GM19238 (cell line): ENCODE measurements around the gene RPS24.
A peak's percentile ranks its signal among the peaks of the same experiment; 100 is the strongest.
"Not testable (repeated sequence)": the region's sequence is repeated elsewhere in the genome, so short reads cannot be mapped to it uniquely, and the experiment has no call there.

Experiments used
- DNase-seq: peaks from one replicate; pipeline ENCODE4 v3.0.0; 2011; ENCODE audit warnings: low spot score; ENCODE audit not compliant: insufficient read length

Gene RPS24

DNA sequence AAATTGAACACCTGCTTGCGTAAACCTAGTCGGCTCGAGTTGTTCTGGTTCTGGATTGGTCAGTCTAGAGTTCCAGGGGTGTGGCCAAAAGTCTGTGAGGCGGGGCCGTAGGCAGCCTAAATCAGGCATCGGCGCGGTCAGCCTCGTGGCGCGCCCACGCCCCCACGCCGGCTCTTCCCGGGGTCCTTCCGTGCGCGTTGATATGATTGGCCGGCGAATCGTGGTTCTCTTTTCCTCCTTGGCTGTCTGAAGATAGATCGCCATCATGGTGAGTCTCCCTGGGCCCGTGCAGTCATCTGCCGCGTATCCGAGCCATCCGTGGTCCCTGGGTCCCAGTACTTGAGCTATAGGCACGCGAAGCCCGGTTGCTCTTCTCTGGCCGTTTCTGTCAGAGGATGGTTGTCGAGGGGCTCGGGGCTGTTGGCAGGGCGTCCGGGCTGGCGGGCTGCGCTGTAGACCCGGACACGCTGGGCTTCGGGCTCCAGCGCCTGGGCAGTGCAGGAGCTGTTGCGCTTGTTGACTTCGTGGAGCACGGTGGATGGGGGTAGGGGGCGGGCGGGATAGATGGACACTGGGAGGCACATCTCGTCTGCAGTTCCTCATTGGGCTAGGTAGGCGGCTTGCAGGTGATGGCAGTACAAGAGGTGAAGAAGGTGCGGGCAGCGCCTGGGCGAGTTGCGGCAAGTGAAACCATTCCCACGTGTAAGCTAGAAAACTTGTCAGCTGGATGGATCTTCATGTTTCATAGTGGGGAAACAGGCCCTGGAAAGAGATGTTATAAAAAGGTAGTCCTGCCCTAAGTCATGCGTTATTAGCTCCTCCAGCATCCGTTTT lies at the start of gene RPS24:
RPS24 (plus strand) TSS at position 227 of the 834 bp plus-strand sequence; CDS start at position 266, 39 bp downstream.
- DNase-seq = peak; percentile 75

DNA sequence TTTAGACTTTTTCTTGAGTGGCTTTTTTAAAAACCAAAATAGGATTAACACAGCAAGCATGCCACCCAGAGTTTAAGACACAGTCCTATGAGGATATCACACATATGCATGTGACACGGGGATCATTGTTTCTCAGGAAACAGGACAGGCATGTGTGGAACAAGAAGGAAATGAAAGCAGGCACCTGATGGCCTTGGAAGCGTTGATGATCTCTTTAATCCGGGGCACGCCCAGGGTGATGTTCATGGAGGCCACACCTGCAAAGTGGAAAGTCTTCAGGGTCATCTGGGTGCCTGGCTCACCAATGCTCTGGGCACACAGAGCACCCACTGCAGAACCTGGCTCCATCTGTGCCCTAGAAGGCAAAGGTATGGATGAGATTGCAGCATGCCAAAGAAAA lies 48.7 kb upstream of the RPS24 start:
- DNase-seq = no peak

DNA sequence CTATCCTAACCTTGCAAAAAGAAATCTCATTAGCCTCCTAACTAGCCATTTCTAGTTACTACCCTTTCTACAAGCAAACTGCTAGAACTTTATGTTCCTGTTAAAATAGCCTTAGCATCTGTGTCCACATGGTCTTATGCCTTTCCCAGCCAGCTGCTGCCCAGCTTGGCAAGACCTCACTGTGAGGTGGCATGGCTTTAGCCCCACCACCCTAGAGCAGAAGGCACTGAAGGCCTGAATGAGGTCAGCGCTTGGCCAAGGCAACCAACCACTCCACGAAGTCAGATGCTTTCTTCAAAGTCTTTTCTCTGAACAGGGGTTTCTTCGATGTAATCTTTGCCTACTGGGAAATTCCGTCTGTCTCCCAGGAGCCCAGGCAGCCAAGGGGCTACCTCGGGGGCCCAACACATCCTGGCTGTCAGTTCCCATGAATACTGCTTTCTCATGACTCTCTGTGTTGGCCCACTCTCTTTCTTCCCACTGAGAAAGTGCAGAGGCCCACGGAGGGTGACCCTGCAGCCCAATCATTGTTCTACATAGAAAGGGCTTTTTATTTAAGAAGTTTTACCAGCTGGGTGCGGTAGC lies 45.9 kb upstream of the RPS24 start:
- no peak for DNase-seq

DNA sequence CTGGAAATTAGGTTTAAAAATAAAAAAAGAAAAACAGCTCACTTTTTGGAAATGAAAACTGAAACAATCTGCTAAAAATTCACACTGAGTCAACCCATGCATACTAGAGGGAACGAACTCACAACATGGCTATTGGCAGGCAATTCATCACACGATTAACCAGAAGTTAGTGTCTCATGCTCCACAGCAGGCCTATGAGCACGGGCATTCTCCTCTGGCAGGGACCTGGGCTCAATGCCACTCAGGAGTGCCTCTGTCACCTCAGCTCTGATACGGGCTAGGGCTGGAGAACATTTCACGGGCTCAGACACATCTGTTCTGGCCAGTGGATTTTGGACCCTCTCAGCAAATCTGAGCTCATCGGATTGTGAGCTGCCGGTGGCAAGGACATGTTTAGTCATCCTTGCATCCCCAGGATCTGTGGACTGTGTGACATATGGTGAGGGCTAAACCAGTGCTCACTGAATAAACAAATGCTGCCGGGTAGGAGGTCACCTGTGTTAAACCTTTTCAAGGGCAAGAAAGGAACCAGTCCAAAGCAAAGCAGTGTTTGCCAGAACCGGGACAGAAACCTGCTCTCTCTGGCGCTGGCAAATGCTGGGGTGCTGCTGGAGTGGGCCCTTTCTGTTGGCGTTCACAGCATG lies 44.5 kb upstream of the RPS24 start:
- no peak for DNase-seq

DNA sequence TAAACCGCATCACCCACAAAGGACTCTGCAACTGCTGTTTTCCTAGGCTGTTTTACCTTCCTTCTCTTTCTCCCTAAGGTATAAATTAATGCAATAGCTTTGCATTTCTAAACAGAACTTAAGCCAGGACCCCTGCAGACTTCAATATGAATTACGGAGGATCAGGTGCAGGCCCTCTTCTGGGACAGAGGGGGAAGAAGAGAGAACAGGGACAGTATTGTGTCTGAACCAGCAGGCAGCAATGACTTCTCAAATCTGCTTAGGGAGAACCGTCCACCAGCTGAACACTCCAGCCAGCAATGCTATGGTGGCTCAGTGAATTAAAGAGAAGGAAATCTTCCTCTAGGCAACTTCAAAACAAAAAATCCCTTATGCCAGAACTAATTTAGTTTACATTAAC lies 40.0 kb upstream of the RPS24 start:
- DNase-seq = no peak

DNA sequence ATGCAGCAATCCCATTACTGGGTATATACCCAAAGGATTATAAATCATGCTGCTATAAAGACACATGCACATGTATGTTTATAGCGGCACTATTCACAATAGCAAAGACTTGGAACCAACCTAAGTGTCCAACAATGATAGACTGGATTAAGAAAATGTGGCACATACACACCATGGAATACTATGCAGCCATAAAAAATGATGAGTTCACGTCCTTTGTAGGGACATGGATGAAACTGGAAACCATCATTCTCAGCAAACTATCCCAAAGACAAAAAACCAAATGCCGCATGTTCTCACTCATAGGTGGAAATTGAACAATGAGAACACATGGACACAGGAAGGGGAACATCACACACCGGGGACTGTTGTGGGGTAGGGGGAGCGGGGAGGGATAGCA lies 34.9 kb upstream of the RPS24 start:
- DNase-seq = not testable (repeated sequence)

DNA sequence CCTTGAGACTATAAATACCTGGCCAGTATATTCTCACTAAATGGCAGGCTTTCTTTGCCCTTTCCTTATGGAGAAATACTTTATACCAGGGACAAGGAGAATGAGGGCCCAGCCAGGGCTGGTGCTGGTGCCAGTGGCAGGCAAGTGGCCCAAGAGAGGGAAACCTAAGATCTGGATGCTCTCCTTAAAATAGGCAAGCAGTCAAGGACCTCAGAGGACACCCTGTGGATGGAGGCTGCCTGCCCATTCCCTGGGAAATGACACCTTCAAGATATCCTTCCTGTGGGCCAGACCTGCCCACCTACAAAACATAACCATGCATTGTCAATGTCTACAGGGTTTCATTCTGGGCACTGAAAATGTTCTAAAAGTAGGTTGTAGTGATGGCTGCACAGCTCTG lies 33.5 kb upstream of the RPS24 start:
- DNase-seq = no peak

DNA sequence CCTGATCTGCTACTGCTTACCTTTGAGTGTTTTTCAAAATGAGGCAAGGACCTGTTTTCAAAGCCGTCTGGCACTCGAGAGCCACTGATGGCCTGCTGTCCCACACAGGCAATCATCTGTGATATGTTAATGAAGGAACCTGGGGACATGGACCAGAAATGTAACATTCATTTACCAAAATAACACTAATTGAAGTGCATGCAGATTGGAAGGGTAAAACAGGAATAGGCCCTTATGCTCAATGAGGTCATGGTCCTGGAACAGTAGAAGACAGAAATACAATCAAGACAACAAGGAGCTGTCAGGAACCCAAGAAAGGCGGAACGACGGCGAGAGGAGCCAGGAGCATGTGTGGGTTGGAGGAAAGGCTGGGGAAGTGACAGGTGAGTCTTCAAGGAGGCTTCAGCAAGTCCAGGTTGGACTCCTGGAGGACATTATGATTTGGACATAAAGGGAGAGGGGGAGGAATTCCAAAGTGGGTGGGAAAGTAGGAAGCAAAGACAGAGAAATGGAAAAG lies 32.6 kb upstream of the RPS24 start:
- DNase-seq = no peak

DNA sequence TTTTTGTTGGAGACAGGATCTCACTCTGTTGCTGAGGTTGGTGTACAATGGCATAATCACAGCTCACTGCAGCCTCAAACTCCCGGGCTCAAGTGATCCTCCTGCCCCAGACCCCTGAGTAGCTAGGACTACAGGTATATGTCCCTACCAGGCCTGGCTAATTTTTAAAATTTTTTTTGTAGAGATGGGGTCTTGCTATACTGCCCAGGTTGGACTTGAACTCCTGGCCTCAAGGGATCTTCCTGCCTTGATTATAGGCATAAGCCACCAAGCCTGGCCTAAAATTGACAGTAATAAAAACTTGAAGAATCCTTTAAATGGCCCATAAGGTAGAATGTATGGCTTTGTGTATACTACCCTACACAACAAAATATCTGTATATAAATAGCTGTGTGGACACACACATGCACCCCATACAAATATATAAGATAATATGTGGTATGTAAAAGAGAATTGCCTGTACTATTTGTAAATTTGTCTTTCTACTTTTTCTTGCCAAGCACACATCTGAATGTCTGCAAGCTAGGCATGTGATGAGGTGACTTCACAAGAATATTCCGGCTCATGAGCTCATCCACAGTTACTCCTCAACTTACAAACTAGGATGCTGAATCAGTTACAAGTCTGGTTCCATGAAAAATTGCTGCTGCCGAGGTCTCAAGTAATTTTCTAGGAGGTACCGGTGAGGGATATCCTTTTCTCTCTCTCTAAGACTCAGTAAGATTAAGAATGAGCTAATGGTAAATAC lies 30.9 kb upstream of the RPS24 start:
- DNase-seq = no peak

DNA sequence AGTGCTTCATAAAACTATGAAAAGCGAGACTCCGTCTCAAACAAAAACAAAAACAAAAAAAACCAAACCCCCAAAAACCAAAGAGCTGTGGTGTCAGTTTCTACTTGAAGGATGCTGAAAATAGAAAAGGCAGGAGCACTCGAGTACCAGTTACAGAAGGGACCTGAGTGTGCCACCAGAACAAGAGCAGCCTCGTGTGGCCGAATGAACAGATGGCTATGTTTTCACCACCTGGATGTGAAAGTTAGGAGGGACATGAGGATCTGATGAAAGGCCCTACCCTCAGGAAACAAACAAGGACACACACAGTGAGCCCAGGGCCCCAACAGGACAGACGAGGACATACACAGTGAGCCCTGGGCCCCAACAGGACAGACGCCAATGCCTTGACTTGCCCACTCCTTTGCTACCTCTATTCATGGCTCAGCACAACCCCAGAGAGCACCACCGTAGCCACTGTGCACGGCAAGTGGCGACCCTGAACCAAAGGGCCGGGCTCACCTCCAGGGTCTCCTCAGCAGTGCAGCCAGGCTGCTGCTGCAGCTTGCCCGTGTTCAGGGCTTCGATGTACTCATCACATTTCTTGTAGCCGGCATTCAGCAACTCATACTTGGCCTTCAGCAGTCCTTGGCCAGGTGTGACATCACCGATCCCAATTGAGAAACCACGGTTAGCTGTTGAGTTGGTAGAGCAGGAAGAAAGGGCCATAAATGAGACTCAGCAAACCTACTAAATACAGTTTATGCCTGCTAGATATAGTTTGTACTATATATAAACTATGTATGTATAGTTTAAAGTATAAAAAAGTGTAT lies 29.2 kb upstream of the RPS24 start:
- DNase-seq = no peak

DNA sequence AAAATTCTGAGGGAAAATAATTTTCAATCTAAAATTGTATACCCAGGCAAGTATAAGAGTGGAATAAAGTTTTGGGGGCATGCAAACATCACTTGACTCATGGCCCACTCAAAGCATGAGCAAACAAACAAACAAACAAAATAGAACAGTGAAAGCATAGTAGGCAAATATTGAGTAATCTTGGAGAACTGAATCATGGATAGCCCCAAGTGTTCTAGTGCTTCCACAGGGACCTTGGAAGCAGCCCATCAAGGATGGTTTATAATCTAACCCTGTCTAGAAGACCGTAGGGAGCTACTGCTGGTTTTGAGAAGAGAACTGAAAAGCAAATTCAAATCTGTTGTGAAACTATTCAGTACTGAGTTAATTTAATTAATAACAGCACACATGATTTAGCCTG lies 26.5 kb upstream of the RPS24 start:
- DNase-seq = no peak

DNA sequence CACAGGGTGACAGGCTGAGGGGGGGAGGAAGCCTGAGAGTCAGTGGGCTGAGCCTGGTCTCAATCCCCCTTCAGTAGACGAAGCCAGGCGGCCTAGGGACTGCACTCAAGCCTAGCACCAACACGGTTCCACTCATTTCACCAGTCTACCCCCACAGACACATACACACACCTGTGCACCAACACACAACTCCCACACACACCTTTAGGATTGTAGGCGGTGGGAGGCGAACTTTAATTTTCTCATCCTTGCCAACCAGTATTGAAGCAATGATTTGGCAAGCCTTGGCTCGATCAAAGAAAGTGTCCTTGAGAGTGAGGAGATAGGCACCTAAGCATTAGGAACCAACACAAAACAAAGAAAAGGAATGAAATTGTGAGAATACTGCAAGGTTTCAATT lies 24.0 kb upstream of the RPS24 start:
- DNase-seq = no peak

DNA sequence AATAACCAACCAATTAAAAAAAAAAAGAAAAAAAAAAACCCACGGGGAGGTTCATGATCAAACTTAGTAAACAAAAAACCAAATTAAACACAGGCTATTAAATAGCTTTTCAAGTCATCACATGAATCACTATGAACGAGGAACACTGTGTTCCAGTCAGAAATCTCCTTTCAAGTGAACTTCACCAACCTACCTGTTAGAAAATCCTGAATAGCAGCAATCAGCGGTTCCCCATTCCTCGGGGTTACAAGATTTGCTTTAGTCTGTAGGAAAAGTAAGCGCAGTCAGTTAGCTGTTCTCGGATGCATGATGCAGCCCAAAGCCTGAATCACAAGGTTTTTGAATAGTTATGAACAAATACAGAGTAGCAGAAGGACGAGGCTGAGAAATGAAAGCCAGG lies 23.4 kb upstream of the RPS24 start:
- no peak for DNase-seq

DNA sequence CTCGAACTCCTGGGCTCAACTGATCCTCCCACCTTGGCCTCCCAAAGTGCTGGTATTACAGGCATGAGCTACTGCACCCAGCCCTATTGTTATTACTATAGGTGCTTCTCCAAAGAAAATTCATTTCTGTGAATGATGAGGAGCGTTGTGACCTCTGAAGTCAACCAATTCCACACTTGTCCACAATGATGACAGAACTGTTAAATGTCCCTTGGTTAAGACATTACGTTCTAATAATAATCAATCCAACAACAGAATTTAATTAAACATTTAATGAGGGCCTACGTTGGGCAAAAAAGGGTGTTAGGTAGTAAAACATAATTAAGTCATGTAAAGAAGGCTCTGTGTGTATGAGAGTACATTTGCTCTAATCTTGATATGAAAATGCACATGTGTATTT lies 22.6 kb upstream of the RPS24 start:
- DNase-seq = no peak

DNA sequence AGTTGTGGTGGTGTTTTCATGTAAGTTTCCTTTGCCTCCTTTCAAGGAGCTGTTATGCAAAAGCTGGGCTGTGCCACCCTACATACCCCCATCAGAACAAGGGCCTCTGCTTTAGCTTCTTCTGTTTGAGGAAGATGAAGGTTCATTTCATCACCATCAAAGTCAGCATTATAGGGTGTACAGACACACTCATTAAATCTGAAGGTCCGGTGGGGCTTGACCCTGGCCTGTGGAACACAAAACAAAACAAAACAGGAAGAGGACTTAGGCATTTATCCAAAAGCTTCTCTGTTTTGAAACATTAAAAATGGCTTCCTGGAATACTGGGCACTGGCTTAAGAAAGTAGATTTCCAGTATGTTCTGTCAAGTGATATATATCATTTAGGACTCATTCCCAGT lies 20.1 kb upstream of the RPS24 start:
- DNase-seq = no peak

DNA sequence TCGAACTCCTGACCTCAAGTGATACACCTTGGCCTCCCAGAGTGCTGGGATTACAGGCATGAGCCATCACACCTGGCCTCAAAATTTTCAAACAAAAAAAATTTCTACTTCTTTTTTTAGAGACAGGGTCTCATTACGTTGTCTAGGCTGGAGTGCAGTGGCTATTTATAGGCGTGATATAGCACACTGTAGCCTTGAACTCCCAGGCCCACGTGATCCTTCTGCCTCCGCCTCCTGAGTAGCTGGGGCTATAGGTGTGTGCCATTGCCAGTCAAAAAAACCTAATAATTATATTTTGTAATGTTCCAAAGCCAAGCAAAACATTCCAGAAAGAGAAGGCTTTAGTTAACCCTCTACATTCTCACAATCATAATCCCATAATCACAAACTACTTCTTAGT lies 18.1 kb upstream of the RPS24 start:
- DNase-seq = no peak

DNA sequence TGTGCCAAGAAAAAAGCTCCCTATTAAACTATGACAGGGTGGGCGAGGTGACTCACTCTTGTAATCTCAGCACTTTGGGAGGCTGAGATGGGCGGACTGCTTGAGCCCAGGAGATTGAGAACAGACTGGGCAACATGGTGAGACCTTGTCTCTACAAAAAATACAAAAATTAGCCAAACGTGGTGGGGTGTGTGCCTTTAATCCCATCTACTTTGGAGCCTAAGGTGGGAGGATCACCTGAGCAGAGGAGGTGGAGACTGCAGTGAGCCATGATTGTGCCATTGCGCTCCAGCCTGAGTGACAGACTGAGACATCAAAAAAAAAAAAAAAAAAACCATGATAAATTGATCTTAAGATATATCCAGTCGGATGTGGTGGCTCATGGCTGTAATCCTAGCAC lies 15.8 kb upstream of the RPS24 start:
- no peak for DNase-seq

DNA sequence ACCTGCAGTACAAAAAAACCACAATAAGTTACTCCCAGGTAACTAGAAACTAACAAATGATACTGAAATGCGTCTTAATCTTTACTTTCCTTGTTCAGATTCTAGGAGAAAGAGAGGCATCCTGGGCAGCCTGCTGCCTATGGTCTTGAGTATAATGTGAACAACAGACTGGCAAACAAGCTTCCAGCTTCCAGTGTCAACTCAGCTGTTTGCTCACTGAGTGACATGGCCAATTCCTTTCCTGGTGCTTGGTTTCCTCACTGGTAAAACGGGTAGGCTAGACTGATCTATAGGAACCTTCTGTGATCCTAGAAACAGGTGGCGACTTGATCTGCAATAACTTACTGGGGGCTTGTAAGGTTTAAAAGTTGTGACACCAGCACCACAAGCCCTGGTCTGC lies 14.4 kb upstream of the RPS24 start:
- DNase-seq = no peak

DNA sequence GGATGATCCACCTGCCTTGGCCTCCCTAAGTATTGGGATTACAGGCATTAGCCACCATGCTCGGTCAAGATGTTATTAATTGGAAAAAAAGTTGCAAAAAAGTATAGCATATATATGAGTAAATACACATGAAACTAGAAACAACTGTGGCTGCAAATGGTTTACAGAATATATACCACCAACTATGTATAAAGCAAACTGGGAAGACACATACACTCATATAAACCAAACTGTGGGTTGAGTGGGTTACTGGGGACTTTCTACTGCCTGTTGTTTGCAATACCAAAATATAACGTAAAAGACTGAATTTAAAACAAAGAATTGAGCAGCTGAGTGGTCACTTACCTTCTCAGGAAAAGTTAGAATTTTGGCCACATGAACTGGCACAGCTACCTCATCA lies 12.5 kb upstream of the RPS24 start:
- no peak for DNase-seq

DNA sequence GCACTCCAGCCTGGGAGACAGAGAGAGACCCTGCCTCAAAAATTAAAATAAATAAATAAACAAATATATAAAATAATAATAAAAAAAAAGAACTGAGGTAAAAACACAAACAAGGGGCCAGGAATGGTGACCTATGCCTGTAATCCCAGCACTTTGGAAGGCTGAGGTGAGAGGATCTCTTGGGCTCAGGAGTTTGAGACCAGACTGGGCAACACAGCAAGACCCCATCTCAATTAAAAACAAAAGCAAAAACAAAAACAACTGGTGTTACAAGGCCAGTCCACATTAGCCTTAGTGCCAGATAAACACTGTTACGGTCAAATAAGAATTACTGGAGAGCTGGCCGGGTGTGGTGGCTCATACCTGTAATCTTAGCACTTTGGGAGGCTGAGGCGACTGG lies 9.9 kb upstream of the RPS24 start:
- no peak for DNase-seq
